M059J (cell line): ENCODE measurements around the gene CYP17A1. TPM values are rescaled to one million over a fixed set of nuclear protein-coding genes. Genes with fewer than 3 reads are reported as not detected.

Source experiments
- DNase-seq: peaks from one replicate; pipeline ENCODE4 v3.0.0-alpha.2; 2012; ENCODE audit warnings: low read depth
- total RNA-seq: library from RNA; depleted of rRNA; stranded (reverse); fragments of >200 nt; shearing (Covaris generic); gene quantifications from 2 replicates; pipeline ENCODE4 v1.2.3, GENCODE V29; 2014

Gene CYP17A1
- total RNA-seq, 1 experiment from 2014 or later = not detected

- DNase-seq = no peak
Measured at GRCh38 chr10:102804382-102805055, 32.7 kb downstream of the CYP17A1 start.

GRCh38 chr10:102802920-102803534 lies 34.2 kb downstream of the CYP17A1 start:
- DNase-seq = peak; percentile 93

- DNase-seq = no peak
Measured at GRCh38 chr10:102801978-102802377, 35.2 kb downstream of the CYP17A1 start.

GRCh38 chr10:102801496-102801895 lies 35.7 kb downstream of the CYP17A1 start:
- peak; percentile 19 for DNase-seq

- DNase-seq = no peak
Measured at GRCh38 chr10:102800611-102801335, 36.4 kb downstream of the CYP17A1 start.

GRCh38 chr10:102799691-102800471 lies 37.3 kb downstream of the CYP17A1 start:
- no peak for DNase-seq

GRCh38 chr10:102796407-102797176 lies 40.6 kb downstream of the CYP17A1 start:
- no peak for DNase-seq

- no peak for DNase-seq
Measured at GRCh38 chr10:102795453-102796406, 41.5 kb downstream of the CYP17A1 start.

- DNase-seq = no peak
Measured at GRCh38 chr10:102791754-102792395, 45.3 kb downstream of the CYP17A1 start.

GRCh38 chr10:102785818-102786217 lies 51.4 kb downstream of the CYP17A1 start:
- DNase-seq = no peak

- DNase-seq = no peak
Measured at GRCh38 chr10:102783568-102783967, 53.6 kb downstream of the CYP17A1 start.

- DNase-seq = peak; percentile 11
Measured at GRCh38 chr10:102782673-102783551, 54.3 kb downstream of the CYP17A1 start.

GRCh38 chr10:102781921-102782557 lies 55.2 kb downstream of the CYP17A1 start:
- DNase-seq = peak; percentile 35

GRCh38 chr10:102781090-102781920 lies 55.9 kb downstream of the CYP17A1 start:
- DNase-seq = no peak
